T-cell (primary cell): ENCODE measurements around the gene WDR4. TPM values are rescaled to one million over a fixed set of nuclear protein-coding genes. Genes with fewer than 3 reads are reported as not detected.

Experiments
- total RNA-seq, 35 experiments: library from RNA in 6 of 35; stranded (reverse) in 6 of 35; fragments of 120-200 nt in 1 of 35; gene quantifications; one replicate each; pipeline versions ENCODE4 v1.2.1 to v1.2.4 and lab custom pipeline; 2013 to 2026

Gene WDR4
- total RNA-seq, 5 donors from 2014 or later (not counting 1 experiment from before 2014, with no cell fraction given), result 17.0 to 40.9 (median 37.6) TPM

Other genes with a start within 250 kb of the WDR4 start
- 10 to 100 TPM; 11.5 to 18.3 (median 16.1) TPM for gene PDE9A, start 225.9 kb downstream of the WDR4 start, total RNA-seq
- gene NDUFV3, start 13.8 kb upstream of the WDR4 start, total RNA-seq, result 10 to 100 TPM; 21.3 to 32.0 (median 28.5) TPM
- gene ERVH48-1, start 46.1 kb upstream of the WDR4 start, total RNA-seq, result 1 to 10 TPM in 2 of 5 donors, under 1 TPM in 3; 0.21 to 1.2 (median 0.90) TPM
- 10 to 100 TPM; 14.4 to 21.7 (median 18.6) TPM for gene PKNOX1, start 95.0 kb upstream of the WDR4 start, total RNA-seq
- gene CBS, start 196.3 kb upstream of the WDR4 start, total RNA-seq, result 1 to 10 TPM in 3 of 5 donors, under 1 TPM in 1, not detected in 1; 0.65 to 5.5 (median 3.7) TPM
- gene U2AF1, start 228.0 kb upstream of the WDR4 start, total RNA-seq, result 100 to 1,000 TPM in 2 of 5 donors, 10 to 100 TPM in 3; 15.5 to 239 (median 73.0) TPM